Measurements from ENCODE around the gene NCOA7. TPM values are rescaled to one million over a fixed set of nuclear protein-coding genes. Genes with fewer than 3 reads are reported as not detected.

NCOA7 gene
- total RNA-seq, 1 experiment from 2014 or later, result 37.3 TPM

GRCh38 chr6:125823180-125823579, 32.4 kb downstream of the NCOA7 start:
- no peaks in the 10 kb centered on the region for H3K9me3 ChIP-seq (ENCODE audit: control insufficient read depth, insufficient read depth, low read depth, low read length)
- TF ChIP-seq SIN3A (IDR thresholded peaks at IDR 0.05; ENCODE audit: borderline replicate concordance, insufficient read depth, low read depth, low read length), result no peak
- TF ChIP-seq POLR2AphosphoS5 (IDR thresholded peaks at IDR 0.05; ENCODE audit: low read depth, low read length), result no peak
- no peak for TF ChIP-seq TCF7L2 (IDR thresholded peaks at IDR 0.05; ENCODE audit: low read depth, low read length)
- no peak for TF ChIP-seq CTCF (IDR thresholded peaks at IDR 0.05)
- TF ChIP-seq REST (IDR thresholded peaks at IDR 0.05; ENCODE audit: insufficient read depth in 1 of 2, low read depth in 2 of 2, low read length in 1 of 2), result no peak
- BruUV-seq (replicated peaks), result no TSS peak
- no peak overlapping the region; the same call in 1 of the 2 replicates for H3K27ac ChIP-seq (ENCODE audit: low read length)
- no peak for DNase-seq (ENCODE audit: low read depth, low spot score)
- no peak for ATAC-seq
- CTCF ChIA-PET, result no interaction called here
- H3K27me3 ChIP-seq (ENCODE audit: control insufficient read depth, insufficient read depth, low read length), result no peaks in the 10 kb centered on the region
- intact Hi-C loops (cut with micrococcal nuclease; ENCODE audit: unreplicated experiment) (no loop called here), in situ Hi-C loops (cut with HindIII; ENCODE audit: low pct_unique_long_range_greater_than_20kb, low sequenced_read_pairs) (no loop called here)
- POLR2A ChIA-PET, result no interaction called here
- H3K4me1 ChIP-seq (ENCODE audit: control insufficient read depth, insufficient read depth, low read length), result peaks cover 34% of the 10 kb centered on the region
- H3K36me3 ChIP-seq (ENCODE audit: control insufficient read depth, insufficient read depth, low read length), result no peaks in the 10 kb centered on the region
- H3K4me3 ChIP-seq (ENCODE audit: low read depth in 2 of 2, low read length in 2 of 2), result no peak overlapping the region

- no peak overlapping the region for H3K27ac ChIP-seq (ENCODE audit: low read length)
- CTCF ChIA-PET, result interaction anchor here (0.7 kb wide), 1 partner anchor 935 kb away, joined by 8 read pairs; no protein-coding TSS in a partner anchor
- POLR2A ChIA-PET, result no interaction called here
Observed at GRCh38 chr6:125824946-125825771, 34.4 kb downstream of the NCOA7 start.

More at GRCh38 chr6:125824946-125825771, 34.4 kb downstream of the NCOA7 start:
- BruUV-seq (replicated peaks), result no TSS peak
- TF ChIP-seq TCF7L2 (IDR thresholded peaks at IDR 0.05; ENCODE audit: low read depth, low read length) (no peak), CTCF (IDR thresholded peaks at IDR 0.05) (no peak), REST (IDR thresholded peaks at IDR 0.05; ENCODE audit: insufficient read depth in 1 of 2, low read depth in 2 of 2, low read length in 1 of 2) (no peak), SIN3A (IDR thresholded peaks at IDR 0.05; ENCODE audit: borderline replicate concordance, insufficient read depth, low read depth, low read length) (no peak), POLR2AphosphoS5 (IDR thresholded peaks at IDR 0.05; ENCODE audit: low read depth, low read length) (no peak)
- Histone ChIP-seq H3K9me3 (ENCODE audit: control insufficient read depth, insufficient read depth, low read depth, low read length) (no peaks in the 10 kb centered on the region), H3K27me3 (ENCODE audit: control insufficient read depth, insufficient read depth, low read length) (no peaks in the 10 kb centered on the region), H3K36me3 (ENCODE audit: control insufficient read depth, insufficient read depth, low read length) (no peaks in the 10 kb centered on the region), H3K4me1 (ENCODE audit: control insufficient read depth, insufficient read depth, low read length) (peaks cover 16% of the 10 kb centered on the region), H3K4me3 (ENCODE audit: low read depth in 2 of 2, low read length in 2 of 2) (no peak overlapping the region)
- ATAC-seq (no peak), DNase-seq (ENCODE audit: low read depth, low spot score) (no peak)
- intact Hi-C loops (cut with micrococcal nuclease; ENCODE audit: unreplicated experiment), result no loop called here
- in situ Hi-C loops (cut with HindIII; ENCODE audit: low pct_unique_long_range_greater_than_20kb, low sequenced_read_pairs), result no loop called here

All from Panc1 (cell line).